ENCODE measurements around the gene PAPPA2.

DNA sequence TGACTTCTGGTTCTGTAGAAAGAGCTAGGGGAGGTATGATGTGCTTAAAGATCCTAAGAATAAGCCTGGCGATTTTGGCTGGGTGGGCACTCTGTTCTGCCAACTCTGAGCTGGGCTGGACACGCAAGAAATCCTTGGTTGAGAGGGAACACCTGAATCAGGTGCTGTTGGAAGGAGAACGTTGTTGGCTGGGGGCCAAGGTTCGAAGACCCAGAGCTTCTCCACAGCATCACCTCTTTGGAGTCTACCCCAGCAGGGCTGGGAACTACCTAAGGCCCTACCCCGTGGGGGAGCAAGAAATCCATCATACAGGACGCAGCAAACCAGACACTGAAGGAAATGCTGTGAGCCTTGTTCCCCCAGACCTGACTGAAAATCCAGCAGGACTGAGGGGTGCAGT is 93.3 kb downstream of the PAPPA2 start:
- TF ChIP-seq, protein P1, sequence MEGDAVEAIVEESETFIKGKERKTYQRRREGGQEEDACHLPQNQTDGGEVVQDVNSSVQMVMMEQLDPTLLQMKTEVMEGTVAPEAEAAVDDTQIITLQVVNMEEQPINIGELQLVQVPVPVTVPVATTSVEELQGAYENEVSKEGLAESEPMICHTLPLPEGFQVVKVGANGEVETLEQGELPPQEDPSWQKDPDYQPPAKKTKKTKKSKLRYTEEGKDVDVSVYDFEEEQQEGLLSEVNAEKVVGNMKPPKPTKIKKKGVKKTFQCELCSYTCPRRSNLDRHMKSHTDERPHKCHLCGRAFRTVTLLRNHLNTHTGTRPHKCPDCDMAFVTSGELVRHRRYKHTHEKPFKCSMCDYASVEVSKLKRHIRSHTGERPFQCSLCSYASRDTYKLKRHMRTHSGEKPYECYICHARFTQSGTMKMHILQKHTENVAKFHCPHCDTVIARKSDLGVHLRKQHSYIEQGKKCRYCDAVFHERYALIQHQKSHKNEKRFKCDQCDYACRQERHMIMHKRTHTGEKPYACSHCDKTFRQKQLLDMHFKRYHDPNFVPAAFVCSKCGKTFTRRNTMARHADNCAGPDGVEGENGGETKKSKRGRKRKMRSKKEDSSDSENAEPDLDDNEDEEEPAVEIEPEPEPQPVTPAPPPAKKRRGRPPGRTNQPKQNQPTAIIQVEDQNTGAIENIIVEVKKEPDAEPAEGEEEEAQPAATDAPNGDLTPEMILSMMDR (IDR thresholded peaks at IDR 0.05), result no peak
- TF ChIP-seq POLR2AphosphoS5 (IDR thresholded peaks at IDR 0.05), result no peak

Measured in sigmoid colon (tissue), 4 donors.